IMR-90 (cell line): ENCODE measurements around the gene LILRB2. TPM values are rescaled to one million over a fixed set of nuclear protein-coding genes. Genes with fewer than 3 reads are reported as not detected.
A peak's percentile ranks its signal among the peaks of the same experiment; 100 is the strongest.

ENCODE experiments used
- ATAC-seq: fragments of 200-7000 bp; cut with Tn5 transposase; 2 replicates; pipeline ENCODE4 v1.9.1; 2020; ENCODE audit warnings: low read depth, mild to moderate bottlenecking, moderate library complexity
- BruUV-seq: library from RNA; stranded (reverse); fragments of 400-500 nt; replicated peaks from 2 replicates; lab custom pipeline; 2021; lab: Mats Ljungman, UMichigan
- CTCF ChIA-PET: fragments of 300-600 bp; formaldehyde crosslinking; extraction: SDS; loops from one replicate; lab custom pipeline; 2021; ENCODE audit warnings: antibody characterized with exemption; lab: Yijun Ruan, JAX
- POLR2A ChIA-PET: fragments of 300-600 bp; sonication (Branson Sonifier 250); formaldehyde crosslinking; loops from one replicate; lab custom pipeline; 2022; ENCODE audit warnings: antibody characterized with exemption; ENCODE audit not compliant: unreplicated experiment; lab: Charles Lee
- DNase-seq: peaks from one replicate; pipeline ENCODE4 v3.0.0; 2013
- H2AFZ ChIP-seq: replicated peaks from 2 replicates; pipeline ENCODE3; 2013; ENCODE audit warnings: low read length, mild to moderate bottlenecking; ENCODE audit not compliant: poor library complexity
- H2AK5ac ChIP-seq: 2 replicates; pipeline ENCODE4 v1.6.1; 2013; ENCODE audit warnings: low read depth, low read length, inconsistent platforms
- H2AK9ac ChIP-seq: replicated peaks from 2 replicates; pipeline ENCODE3; 2013; ENCODE audit warnings: mild to moderate bottlenecking, low read depth, low read length, moderate library complexity; ENCODE audit not compliant: poor library complexity
- H2BK120ac ChIP-seq: 2 replicates; pipeline ENCODE4 v1.6.1; 2013; ENCODE audit warnings: low read depth, low read length, inconsistent platforms
- H2BK15ac ChIP-seq: 3 replicates; pipeline ENCODE4 v1.6.1; 2013; ENCODE audit warnings: low read depth, low read length, inconsistent platforms
- H2BK20ac ChIP-seq: 2 replicates; pipeline ENCODE4 v1.6.1; 2013; ENCODE audit warnings: low read depth, mild to moderate bottlenecking, inconsistent platforms, low read length, moderate library complexity
- H2BK5ac ChIP-seq: 2 replicates; pipeline ENCODE4 v1.6.1; 2013; ENCODE audit warnings: mild to moderate bottlenecking, low read depth, low read length, inconsistent platforms; ENCODE audit not compliant: poor library complexity, severe bottlenecking
- H3K14ac ChIP-seq: replicated peaks from 2 replicates; pipeline ENCODE4 v1.6.1; 2013; ENCODE audit warnings: low read depth, low read length, inconsistent platforms
- H3K18ac ChIP-seq: 2 replicates; pipeline ENCODE4 v1.6.1; 2013; ENCODE audit warnings: low read depth, low read length, control low read depth
- H3K23ac ChIP-seq: 2 replicates; pipeline ENCODE4 v1.6.1; 2013; ENCODE audit warnings: low read depth, low read length, inconsistent platforms
- H3K27ac ChIP-seq: 2 replicates; pipeline ENCODE4 v1.5.1; 2013; ENCODE audit warnings: mild to moderate bottlenecking, control low read depth, low read length; ENCODE audit not compliant: insufficient read depth
- H3K27me3 ChIP-seq: 2 replicates; pipeline ENCODE4 v1.6.1; 2013; ENCODE audit warnings: low read length; ENCODE audit not compliant: control insufficient read depth, insufficient read depth
- H3K36me3 ChIP-seq: 2 replicates; pipeline ENCODE4 v1.6.1; 2013; ENCODE audit warnings: low read length, mixed read lengths; ENCODE audit not compliant: control insufficient read depth, insufficient read depth
- H3K4ac ChIP-seq: 2 replicates; pipeline ENCODE4 v1.6.1; 2013; ENCODE audit warnings: low read depth, low read length, inconsistent platforms
- H3K4me1 ChIP-seq: 2 replicates; pipeline ENCODE4 v1.6.1; 2013; ENCODE audit warnings: low read length, mixed read lengths; ENCODE audit not compliant: control insufficient read depth, insufficient read depth
- H3K4me2 ChIP-seq: 2 replicates; pipeline ENCODE4 v1.6.1; 2013; ENCODE audit warnings: low read depth, mild to moderate bottlenecking, control low read depth, low read length, moderate library complexity
- H3K4me3 ChIP-seq: 2 replicates; pipeline ENCODE4 v1.5.1; 2013; ENCODE audit warnings: low read depth, mild to moderate bottlenecking, control low read depth, low read length, moderate library complexity; ENCODE audit not compliant: insufficient read depth
- H3K56ac ChIP-seq: 2 replicates; pipeline ENCODE4 v1.6.1; 2013; ENCODE audit warnings: low read length, inconsistent platforms; ENCODE audit not compliant: insufficient read depth; ENCODE audit errors: extremely low read depth
- H3K79me1 ChIP-seq, 2 experiments: 2 replicates each; pipeline ENCODE4 v1.6.1; 2013; ENCODE audit warnings: low read length in 2 of 2, inconsistent platforms in 1 of 2, low read depth in 1 of 2
- H3K9ac ChIP-seq: 2 replicates; pipeline ENCODE4 v1.6.1; 2013; ENCODE audit warnings: low read depth, low read length, control low read depth
- H3K9me1 ChIP-seq: 2 replicates; pipeline ENCODE4 v1.6.1; 2013; ENCODE audit warnings: low read length, inconsistent platforms; ENCODE audit not compliant: insufficient read depth
- H3K9me3 ChIP-seq: 2 replicates; pipeline ENCODE4 v1.6.1; 2013; ENCODE audit warnings: low read length; ENCODE audit not compliant: control insufficient read depth, insufficient read depth
- H4K20me1 ChIP-seq: 2 replicates; pipeline ENCODE4 v1.6.1; 2013; ENCODE audit warnings: low read length, inconsistent platforms; ENCODE audit not compliant: insufficient read depth
- H4K5ac ChIP-seq: 2 replicates; pipeline ENCODE4 v1.6.1; 2013; ENCODE audit warnings: mild to moderate bottlenecking, low read depth, low read length, control low read depth
- H4K8ac ChIP-seq, 2 experiments: 2 replicates each; pipeline ENCODE4 v1.6.1; 2013; ENCODE audit warnings: low read depth in 2 of 2, low read length in 2 of 2, control low read depth in 1 of 2, inconsistent platforms in 1 of 2
- H4K91ac ChIP-seq: 2 replicates; pipeline ENCODE4 v1.6.1; 2013; ENCODE audit warnings: low read depth, low read length, inconsistent platforms; ENCODE audit not compliant: insufficient read depth
- CHD1 ChIP-seq: IDR thresholded peaks from 2 replicates; pipeline ENCODE4 v1.6.1; 2012; ENCODE audit warnings: low read depth, low read length, improper control_type of control experiment
- SMC3 ChIP-seq: fragments of 150-350 bp; IDR thresholded peaks from 2 replicates; pipeline ENCODE4 v1.6.1; 2016; ENCODE audit warnings: low read depth, mild to moderate bottlenecking, antibody characterized with exemption, low read length, moderate library complexity
- WGBS, 2 experiments: methylation state at CpG; one replicate each; pipeline versions ENCODE4 v1.1.5 to v1.1.7; 2013; ENCODE audit warnings: missing lambda C conversion rate in 2 of 2; ENCODE audit not compliant: insufficient read length in 1 of 2; ENCODE audit errors: extremely low coverage in 2 of 2; 5-methylcytosine and 5-hydroxymethylcytosine counted together
- dilution Hi-C: fragments of 300-500 bp; cut with HindIII; formaldehyde crosslinking; loops from one replicate; pipeline ENCODE4 v1.14.3; 2018; ENCODE audit warnings: low sequenced_read_pairs; ENCODE audit not compliant: unreplicated experiment
- in situ Hi-C: fragments of 300-500 bp; cut with MboI; formaldehyde crosslinking; loops from 3 replicates; pipeline ENCODE4 v1.14.3; 2019; ENCODE audit warnings: low sequenced_read_pairs, inconsistent platforms, mixed read lengths
- intact Hi-C: fragments of 100-400 bp; cut with micrococcal nuclease; formaldehyde crosslinking; loops from 2 replicates; pipeline ENCODE4 v1.10.0; 2022
- polyA plus RNA-seq, 3 experiments: library from polyadenylated mRNA; depleted of rRNA; stranded (reverse); fragments of >200 nt; gene quantifications; 2 replicates each; pipeline ENCODE4 v1.2.3, GENCODE V29; 2012; ENCODE audit warnings: low replicate concordance in 1 of 3
- total RNA-seq: library from RNA; depleted of rRNA; stranded (reverse); fragments of >200 nt; gene quantifications from 2 replicates; pipeline ENCODE4 v1.2.3, GENCODE V29; 2012
- TF ChIP-seq, protein P1 (sequence below): conservative IDR thresholded peaks from 2 replicates; pipeline ENCODE4 v1.5.1; 2012; ENCODE audit warnings: mild to moderate bottlenecking, low read depth, low read length, improper control_type of control experiment

LILRB2 gene
- total and polyA plus RNA-seq, 2 of the 4 experiments (the other 2 are of a cell fraction): not detected

DNA sequence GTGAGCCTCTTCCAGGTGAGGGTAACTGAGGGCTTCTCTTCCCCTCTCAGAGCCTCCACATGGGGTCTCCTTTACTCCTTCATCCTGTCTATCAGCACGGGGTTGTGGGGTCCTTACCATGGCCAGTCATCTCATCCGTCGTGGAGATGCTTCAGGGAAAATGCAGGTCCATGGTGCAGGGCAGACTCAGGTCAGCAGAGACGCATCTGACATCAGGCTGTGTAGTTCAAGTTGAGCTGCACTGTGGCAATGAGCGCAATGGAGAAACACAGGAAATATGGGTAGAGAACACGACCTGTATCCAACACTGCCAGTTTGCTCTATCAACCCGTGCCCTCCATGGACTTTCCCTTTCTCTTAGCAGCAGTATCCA, 18.2 kb upstream of the LILRB2 start:
- Histone ChIP-seq H2BK20ac (no peak overlapping the region), H3K14ac (no peak overlapping the region), H2BK5ac (no peak overlapping the region), H3K9me1 (no peaks in the 10 kb centered on the region), H3K4me1 (no peaks in the 10 kb centered on the region), H2AFZ (peak overlapping the region; percentile 49), H2BK120ac (no peak overlapping the region), H2AK9ac (peak overlapping the region; percentile 78), H3K27ac (no peak overlapping the region), H3K18ac (no peak overlapping the region), H3K36me3 (no peaks in the 10 kb centered on the region), H3K56ac (no peak overlapping the region), H3K4me3 (no peak overlapping the region), H3K9me3 (0 out of 2 replicates have a peak, but pooled peaks cover 1% of the 10 kb centered on the region), H3K27me3 (no peaks in the 10 kb centered on the region), H3K23ac (no peak overlapping the region), H4K8ac (no peak overlapping the region), H4K20me1 (no peaks in the 10 kb centered on the region), H3K79me1 (no peaks in the 10 kb centered on the region), H4K91ac (no peak overlapping the region), H3K4me2 (no peak overlapping the region), H2BK15ac (no peak overlapping the region), H3K9ac (no peak overlapping the region), H3K4ac (no peak overlapping the region), H2AK5ac (no peak overlapping the region), H4K5ac (no peak overlapping the region)
- ChIA-PET CTCF (no interaction called here), POLR2A (no interaction called here)
- no CpG with 5 or more reads among the region's 7 CpGs for WGBS, 2 experiments
- TF ChIP-seq SMC3 (no peak), CHD1 (no peak)
- TF ChIP-seq, protein P1, sequence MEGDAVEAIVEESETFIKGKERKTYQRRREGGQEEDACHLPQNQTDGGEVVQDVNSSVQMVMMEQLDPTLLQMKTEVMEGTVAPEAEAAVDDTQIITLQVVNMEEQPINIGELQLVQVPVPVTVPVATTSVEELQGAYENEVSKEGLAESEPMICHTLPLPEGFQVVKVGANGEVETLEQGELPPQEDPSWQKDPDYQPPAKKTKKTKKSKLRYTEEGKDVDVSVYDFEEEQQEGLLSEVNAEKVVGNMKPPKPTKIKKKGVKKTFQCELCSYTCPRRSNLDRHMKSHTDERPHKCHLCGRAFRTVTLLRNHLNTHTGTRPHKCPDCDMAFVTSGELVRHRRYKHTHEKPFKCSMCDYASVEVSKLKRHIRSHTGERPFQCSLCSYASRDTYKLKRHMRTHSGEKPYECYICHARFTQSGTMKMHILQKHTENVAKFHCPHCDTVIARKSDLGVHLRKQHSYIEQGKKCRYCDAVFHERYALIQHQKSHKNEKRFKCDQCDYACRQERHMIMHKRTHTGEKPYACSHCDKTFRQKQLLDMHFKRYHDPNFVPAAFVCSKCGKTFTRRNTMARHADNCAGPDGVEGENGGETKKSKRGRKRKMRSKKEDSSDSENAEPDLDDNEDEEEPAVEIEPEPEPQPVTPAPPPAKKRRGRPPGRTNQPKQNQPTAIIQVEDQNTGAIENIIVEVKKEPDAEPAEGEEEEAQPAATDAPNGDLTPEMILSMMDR: no peak
- dilution Hi-C loops: no loop called here
- no peak for ATAC-seq
- in situ Hi-C loops: loop anchor here (5.0 kb wide), 1 partner anchor 278 kb away; no protein-coding TSS in a partner anchor
- no TSS peak for BruUV-seq
- intact Hi-C loops: no loop called here
- DNase-seq: no peak
